HUES48 (cell line): ENCODE results near the gene PPP1R1C.
"Not testable (repeated sequence)": the region's sequence is repeated elsewhere in the genome, so short reads cannot be mapped to it uniquely, and the experiment has no call there.

Source experiments
- H3K27ac ChIP-seq: one replicate; pipeline ENCODE4 v1.7.0; 2013; ENCODE audit warnings: low read depth, low read length, inconsistent platforms
- H3K27me3 ChIP-seq: 2 replicates; pipeline ENCODE4 v1.6.1; 2013; ENCODE audit warnings: mild to moderate bottlenecking, low read length; ENCODE audit not compliant: control insufficient read depth, insufficient read depth
- H3K36me3 ChIP-seq: 2 replicates; pipeline ENCODE4 v1.6.1; 2013; ENCODE audit warnings: low read length; ENCODE audit not compliant: control insufficient read depth, insufficient read depth
- H3K4me1 ChIP-seq: 2 replicates; pipeline ENCODE4 v1.6.1; 2013; ENCODE audit warnings: mild to moderate bottlenecking, low read length; ENCODE audit not compliant: control insufficient read depth, insufficient read depth
- H3K4me3 ChIP-seq: 2 replicates; pipeline ENCODE4 v1.5.1; 2013; ENCODE audit warnings: mild to moderate bottlenecking, low read depth, low read length
- H3K9ac ChIP-seq: 2 replicates; pipeline ENCODE4 v1.6.1; 2013; ENCODE audit warnings: mild to moderate bottlenecking, low read depth, low read length, moderate library complexity
- H3K9me3 ChIP-seq: 2 replicates; pipeline ENCODE4 v1.6.1; 2013; ENCODE audit warnings: low read length; ENCODE audit not compliant: control insufficient read depth, insufficient read depth

The PPP1R1C gene

GRCh38 chr2:182019731-182020130 lies 34.1 kb downstream of the PPP1R1C start:
- Histone ChIP-seq H3K4me3 (no peak overlapping the region), H3K27ac (no peak overlapping the region), H3K36me3 (no peaks in the 10 kb centered on the region), H3K27me3 (no peaks in the 10 kb centered on the region), H3K9me3 (peaks cover 13% of the 10 kb centered on the region; the same call in 1 of the 2 replicates), H3K4me1 (no peaks in the 10 kb centered on the region; the same call in 1 of the 2 replicates), H3K9ac (no peak overlapping the region)

GRCh38 chr2:182020286-182021070 lies 34.8 kb downstream of the PPP1R1C start:
- Histone ChIP-seq H3K27ac (no peak overlapping the region), H3K4me1 (no peaks in the 10 kb centered on the region; the same call in 1 of the 2 replicates), H3K9ac (no peak overlapping the region), H3K4me3 (no peak overlapping the region), H3K36me3 (no peaks in the 10 kb centered on the region), H3K9me3 (peaks cover 13% of the 10 kb centered on the region; the same call in 1 of the 2 replicates), H3K27me3 (no peaks in the 10 kb centered on the region)

GRCh38 chr2:182023235-182023634 lies 37.6 kb downstream of the PPP1R1C start:
- Histone ChIP-seq H3K9ac (no peak overlapping the region), H3K36me3 (no peaks in the 10 kb centered on the region), H3K4me1 (no peaks in the 10 kb centered on the region), H3K27me3 (no peaks in the 10 kb centered on the region), H3K9me3 (peaks cover 13% of the 10 kb centered on the region; the same call in 1 of the 2 replicates), H3K4me3 (no peak overlapping the region), H3K27ac (no peak overlapping the region)

- H3K9ac ChIP-seq = not testable (repeated sequence)
Measured at GRCh38 chr2:182030875-182031274, 45.2 kb downstream of the PPP1R1C start.

GRCh38 chr2:182031956-182032355 lies 46.3 kb downstream of the PPP1R1C start:
- Histone ChIP-seq H3K9ac (no peak overlapping the region), H3K27me3 (no peaks in the 10 kb centered on the region), H3K4me3 (no peak overlapping the region), H3K36me3 (no peaks in the 10 kb centered on the region), H3K9me3 (no peaks in the 10 kb centered on the region), H3K27ac (no peak overlapping the region), H3K4me1 (no peaks in the 10 kb centered on the region)

More at GRCh38 chr2:182030875-182031274, 45.2 kb downstream of the PPP1R1C start:
- H3K27me3 ChIP-seq, H3K9me3 ChIP-seq, H3K4me1 ChIP-seq, H3K36me3 ChIP-seq, H3K27ac ChIP-seq: not testable (repeated sequence)
- H3K4me3 ChIP-seq = peak overlapping the region; percentile 63

- no peaks in the 10 kb centered on the region for H3K27me3 ChIP-seq
- no peak overlapping the region for H3K9ac ChIP-seq
- H3K27ac ChIP-seq = no peak overlapping the region
- no peaks in the 10 kb centered on the region for H3K4me1 ChIP-seq
- H3K9me3 ChIP-seq = no peaks in the 10 kb centered on the region
- H3K4me3 ChIP-seq = no peak overlapping the region
- H3K36me3 ChIP-seq = no peaks in the 10 kb centered on the region
Measured at GRCh38 chr2:182033449-182033848, 47.8 kb downstream of the PPP1R1C start.

- Histone ChIP-seq H3K27me3 (no peaks in the 10 kb centered on the region), H3K36me3 (no peaks in the 10 kb centered on the region), H3K4me3 (no peak overlapping the region), H3K27ac (no peak overlapping the region), H3K9ac (no peak overlapping the region), H3K4me1 (no peaks in the 10 kb centered on the region), H3K9me3 (no peaks in the 10 kb centered on the region)
Measured at GRCh38 chr2:182038576-182038975, 52.9 kb downstream of the PPP1R1C start.

- Histone ChIP-seq H3K36me3 (no peaks in the 10 kb centered on the region), H3K4me1 (no peaks in the 10 kb centered on the region), H3K9me3 (no peaks in the 10 kb centered on the region), H3K27me3 (no peaks in the 10 kb centered on the region), H3K4me3 (no peak overlapping the region), H3K9ac (no peak overlapping the region), H3K27ac (no peak overlapping the region)
Measured at GRCh38 chr2:182043021-182043420, 57.4 kb downstream of the PPP1R1C start.

- Histone ChIP-seq H3K36me3 (no peaks in the 10 kb centered on the region), H3K4me3 (no peak overlapping the region), H3K4me1 (no peaks in the 10 kb centered on the region), H3K9me3 (no peaks in the 10 kb centered on the region), H3K27me3 (no peaks in the 10 kb centered on the region), H3K9ac (no peak overlapping the region), H3K27ac (no peak overlapping the region)
Measured at GRCh38 chr2:182043861-182044260, 58.2 kb downstream of the PPP1R1C start.

- no peaks in the 10 kb centered on the region for H3K9me3 ChIP-seq
- H3K27me3 ChIP-seq = no peaks in the 10 kb centered on the region
- H3K4me3 ChIP-seq = no peak overlapping the region
- H3K27ac ChIP-seq = no peak overlapping the region
- H3K4me1 ChIP-seq = peaks cover 8% of the 10 kb centered on the region
- no peaks in the 10 kb centered on the region for H3K36me3 ChIP-seq
- H3K9ac ChIP-seq = no peak overlapping the region
Measured at GRCh38 chr2:182047544-182047943, 61.9 kb downstream of the PPP1R1C start.

GRCh38 chr2:182048088-182048487 lies 62.4 kb downstream of the PPP1R1C start:
- Histone ChIP-seq H3K27me3 (no peaks in the 10 kb centered on the region), H3K9ac (no peak overlapping the region), H3K4me1 (peaks cover 8% of the 10 kb centered on the region), H3K9me3 (no peaks in the 10 kb centered on the region), H3K36me3 (no peaks in the 10 kb centered on the region), H3K4me3 (no peak overlapping the region), H3K27ac (no peak overlapping the region)
